IMR-90 (cell line): ENCODE data around the gene FNIP2. TPM values are rescaled to one million over a fixed set of nuclear protein-coding genes. Genes with fewer than 3 reads are reported as not detected.

Experiments used
- ATAC-seq: fragments of 200-7000 bp; cut with Tn5 transposase; 2 replicates; pipeline ENCODE4 v1.9.1; 2020; ENCODE audit warnings: low read depth, mild to moderate bottlenecking, moderate library complexity
- BruUV-seq: library from RNA; stranded (reverse); fragments of 400-500 nt; replicated peaks from 2 replicates; lab custom pipeline; 2021; lab: Mats Ljungman, UMichigan
- CTCF ChIA-PET: fragments of 300-600 bp; formaldehyde crosslinking; extraction: SDS; loops from one replicate; lab custom pipeline; 2021; ENCODE audit warnings: antibody characterized with exemption; lab: Yijun Ruan, JAX
- POLR2A ChIA-PET: fragments of 300-600 bp; sonication (Branson Sonifier 250); formaldehyde crosslinking; loops from one replicate; lab custom pipeline; 2022; ENCODE audit warnings: antibody characterized with exemption; ENCODE audit not compliant: unreplicated experiment; lab: Charles Lee
- DNase-seq: peaks from one replicate; pipeline ENCODE4 v3.0.0; 2013
- H2AFZ ChIP-seq: replicated peaks from 2 replicates; pipeline ENCODE3; 2013; ENCODE audit warnings: low read length, mild to moderate bottlenecking; ENCODE audit not compliant: poor library complexity
- H2AK5ac ChIP-seq: 2 replicates; pipeline ENCODE4 v1.6.1; 2013; ENCODE audit warnings: low read depth, low read length, inconsistent platforms
- H2AK9ac ChIP-seq: replicated peaks from 2 replicates; pipeline ENCODE3; 2013; ENCODE audit warnings: mild to moderate bottlenecking, low read depth, low read length, moderate library complexity; ENCODE audit not compliant: poor library complexity
- H2BK120ac ChIP-seq: 2 replicates; pipeline ENCODE4 v1.6.1; 2013; ENCODE audit warnings: low read depth, low read length, inconsistent platforms
- H2BK15ac ChIP-seq: 3 replicates; pipeline ENCODE4 v1.6.1; 2013; ENCODE audit warnings: low read depth, low read length, inconsistent platforms
- H2BK20ac ChIP-seq: 2 replicates; pipeline ENCODE4 v1.6.1; 2013; ENCODE audit warnings: low read depth, mild to moderate bottlenecking, inconsistent platforms, low read length, moderate library complexity
- H2BK5ac ChIP-seq: 2 replicates; pipeline ENCODE4 v1.6.1; 2013; ENCODE audit warnings: mild to moderate bottlenecking, low read depth, low read length, inconsistent platforms; ENCODE audit not compliant: poor library complexity, severe bottlenecking
- H3K14ac ChIP-seq: replicated peaks from 2 replicates; pipeline ENCODE4 v1.6.1; 2013; ENCODE audit warnings: low read depth, low read length, inconsistent platforms
- H3K18ac ChIP-seq: 2 replicates; pipeline ENCODE4 v1.6.1; 2013; ENCODE audit warnings: low read depth, low read length, control low read depth
- H3K23ac ChIP-seq: 2 replicates; pipeline ENCODE4 v1.6.1; 2013; ENCODE audit warnings: low read depth, low read length, inconsistent platforms
- H3K27ac ChIP-seq: 2 replicates; pipeline ENCODE4 v1.5.1; 2013; ENCODE audit warnings: mild to moderate bottlenecking, control low read depth, low read length; ENCODE audit not compliant: insufficient read depth
- H3K27me3 ChIP-seq: 2 replicates; pipeline ENCODE4 v1.6.1; 2013; ENCODE audit warnings: low read length; ENCODE audit not compliant: control insufficient read depth, insufficient read depth
- H3K36me3 ChIP-seq: 2 replicates; pipeline ENCODE4 v1.6.1; 2013; ENCODE audit warnings: low read length, mixed read lengths; ENCODE audit not compliant: control insufficient read depth, insufficient read depth
- H3K4ac ChIP-seq: 2 replicates; pipeline ENCODE4 v1.6.1; 2013; ENCODE audit warnings: low read depth, low read length, inconsistent platforms
- H3K4me1 ChIP-seq: 2 replicates; pipeline ENCODE4 v1.6.1; 2013; ENCODE audit warnings: low read length, mixed read lengths; ENCODE audit not compliant: control insufficient read depth, insufficient read depth
- H3K4me2 ChIP-seq: 2 replicates; pipeline ENCODE4 v1.6.1; 2013; ENCODE audit warnings: low read depth, mild to moderate bottlenecking, control low read depth, low read length, moderate library complexity
- H3K4me3 ChIP-seq: 2 replicates; pipeline ENCODE4 v1.5.1; 2013; ENCODE audit warnings: low read depth, mild to moderate bottlenecking, control low read depth, low read length, moderate library complexity; ENCODE audit not compliant: insufficient read depth
- H3K56ac ChIP-seq: 2 replicates; pipeline ENCODE4 v1.6.1; 2013; ENCODE audit warnings: low read length, inconsistent platforms; ENCODE audit not compliant: insufficient read depth; ENCODE audit errors: extremely low read depth
- H3K79me1 ChIP-seq, 2 experiments: 2 replicates each; pipeline ENCODE4 v1.6.1; 2013; ENCODE audit warnings: low read length in 2 of 2, inconsistent platforms in 1 of 2, low read depth in 1 of 2
- H3K9ac ChIP-seq: 2 replicates; pipeline ENCODE4 v1.6.1; 2013; ENCODE audit warnings: low read depth, low read length, control low read depth
- H3K9me1 ChIP-seq: 2 replicates; pipeline ENCODE4 v1.6.1; 2013; ENCODE audit warnings: low read length, inconsistent platforms; ENCODE audit not compliant: insufficient read depth
- H3K9me3 ChIP-seq: 2 replicates; pipeline ENCODE4 v1.6.1; 2013; ENCODE audit warnings: low read length; ENCODE audit not compliant: control insufficient read depth, insufficient read depth
- H4K20me1 ChIP-seq: 2 replicates; pipeline ENCODE4 v1.6.1; 2013; ENCODE audit warnings: low read length, inconsistent platforms; ENCODE audit not compliant: insufficient read depth
- H4K5ac ChIP-seq: 2 replicates; pipeline ENCODE4 v1.6.1; 2013; ENCODE audit warnings: mild to moderate bottlenecking, low read depth, low read length, control low read depth
- H4K8ac ChIP-seq, 2 experiments: 2 replicates each; pipeline ENCODE4 v1.6.1; 2013; ENCODE audit warnings: low read depth in 2 of 2, low read length in 2 of 2, control low read depth in 1 of 2, inconsistent platforms in 1 of 2
- H4K91ac ChIP-seq: 2 replicates; pipeline ENCODE4 v1.6.1; 2013; ENCODE audit warnings: low read depth, low read length, inconsistent platforms; ENCODE audit not compliant: insufficient read depth
- MAFK ChIP-seq: IDR thresholded peaks from 2 replicates; pipeline ENCODE4 v1.6.1; 2012; ENCODE audit warnings: low read depth, low read length, improper control_type of control experiment
- MXI1 ChIP-seq: IDR thresholded peaks from 2 replicates; pipeline ENCODE4 v1.6.1; 2012; ENCODE audit warnings: low read depth, mild to moderate bottlenecking, low read length, moderate library complexity, borderline replicate concordance
- WGBS, 2 experiments: methylation state at CpG; one replicate each; pipeline versions ENCODE4 v1.1.5 to v1.1.7; 2013; ENCODE audit warnings: missing lambda C conversion rate in 2 of 2; ENCODE audit not compliant: insufficient read length in 1 of 2; ENCODE audit errors: extremely low coverage in 2 of 2; 5-methylcytosine and 5-hydroxymethylcytosine counted together
- dilution Hi-C: fragments of 300-500 bp; cut with HindIII; formaldehyde crosslinking; loops from one replicate; pipeline ENCODE4 v1.14.3; 2018; ENCODE audit warnings: low sequenced_read_pairs; ENCODE audit not compliant: unreplicated experiment
- in situ Hi-C: fragments of 300-500 bp; cut with MboI; formaldehyde crosslinking; loops from 3 replicates; pipeline ENCODE4 v1.14.3; 2019; ENCODE audit warnings: low sequenced_read_pairs, inconsistent platforms, mixed read lengths
- intact Hi-C: fragments of 100-400 bp; cut with micrococcal nuclease; formaldehyde crosslinking; loops from 2 replicates; pipeline ENCODE4 v1.10.0; 2022
- polyA plus RNA-seq, 3 experiments: library from polyadenylated mRNA; depleted of rRNA; stranded (reverse); fragments of >200 nt; gene quantifications; 2 replicates each; pipeline ENCODE4 v1.2.3, GENCODE V29; 2012; ENCODE audit warnings: low replicate concordance in 1 of 3
- total RNA-seq: library from RNA; depleted of rRNA; stranded (reverse); fragments of >200 nt; gene quantifications from 2 replicates; pipeline ENCODE4 v1.2.3, GENCODE V29; 2012

FNIP2 gene
- total and polyA plus RNA-seq, 2 of the 4 experiments (the other 2 are of a cell fraction) = 4.7 to 24.6 TPM

GRCh38 chr4:158818560-158819140 is 49.8 kb downstream of the FNIP2 start:
- no CpG with 5 or more reads among the region's 2 CpGs for WGBS, 2 experiments
- Histone ChIP-seq H2BK5ac (no peak overlapping the region), H2BK120ac (no peak overlapping the region), H3K4me2 (no peak overlapping the region), H3K4ac (0 out of 2 replicates have a peak overlapping the region, but pooled peaks have one; percentile 3), H3K23ac (no peak overlapping the region), H3K9me3 (no peaks in the 10 kb centered on the region), H3K27me3 (no peaks in the 10 kb centered on the region), H3K36me3 (no peaks in the 10 kb centered on the region), H3K79me1 (peaks cover 28 to 54% of the 10 kb centered on the region in 2 experiments), H2AK9ac (no peak overlapping the region), H4K20me1 (no peaks in the 10 kb centered on the region), H3K56ac (no peak overlapping the region), H2AK5ac (no peak overlapping the region), H3K4me1 (peaks cover 21% of the 10 kb centered on the region), H3K9ac (no peak overlapping the region), H3K18ac (peak overlapping the region; percentile 47; the same call in 1 of the 2 replicates), H3K27ac (no peak overlapping the region), H3K9me1 (peaks cover 12% of the 10 kb centered on the region), H2AFZ (no peak overlapping the region), H4K8ac (no peak overlapping the region), H2BK15ac (no peak overlapping the region), H3K14ac (no peak overlapping the region), H2BK20ac (no peak overlapping the region), H4K91ac (no peak overlapping the region), H4K5ac (no peak overlapping the region), H3K4me3 (no peak overlapping the region)
- DNase-seq (no peak), ATAC-seq (no peak)
- dilution Hi-C loops (no loop called here), in situ Hi-C loops (no loop called here), intact Hi-C loops (no loop called here)
- BruUV-seq = no TSS peak
- TF ChIP-seq MXI1 (no peak), MAFK (no peak)
- CTCF ChIA-PET = interaction anchor here (0.6 kb wide), 1 partner anchor 844 kb away, joined by 3 read pairs; no protein-coding TSS in a partner anchor
- POLR2A ChIA-PET = no interaction called here
